ENCODE results near the gene RRP8.

DNA sequence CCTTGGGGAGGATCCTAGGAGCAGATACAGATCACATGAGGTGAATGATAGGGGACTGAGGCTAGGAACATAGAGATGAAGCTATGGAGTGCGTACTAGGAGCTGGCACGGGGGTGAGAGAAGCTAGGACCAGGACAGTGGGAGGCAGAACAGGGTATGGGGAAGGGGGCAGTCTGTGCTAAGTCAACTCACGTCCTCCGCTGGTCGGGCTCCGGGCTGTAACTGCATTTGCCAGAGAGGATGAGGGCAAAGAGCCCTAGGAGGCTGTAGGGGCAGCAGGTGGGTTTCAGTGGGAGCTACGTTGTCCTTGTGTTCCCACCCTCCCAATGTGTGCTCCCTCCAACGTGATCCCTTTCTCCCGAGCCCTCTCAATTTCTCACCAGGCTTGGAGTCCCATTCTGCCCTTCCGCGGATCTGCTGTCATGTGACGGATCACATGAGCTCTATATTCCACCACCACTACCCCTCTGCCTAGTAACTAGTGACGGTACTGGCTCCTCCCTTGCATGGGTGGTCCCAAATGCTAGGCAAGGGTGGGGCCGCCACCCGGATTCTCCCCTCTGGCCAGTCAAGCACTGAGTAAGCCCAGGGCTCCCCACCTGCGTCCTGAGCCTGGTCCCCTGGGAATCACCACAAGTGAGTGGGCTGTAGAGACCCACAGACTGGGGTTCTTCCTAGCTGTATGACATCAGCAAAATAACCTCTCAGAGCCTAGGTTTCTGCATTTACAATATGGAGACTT lies 15.8 kb upstream of the RRP8 start, which contains the start of gene TPP1:
- TF ChIP-seq, protein P1, sequence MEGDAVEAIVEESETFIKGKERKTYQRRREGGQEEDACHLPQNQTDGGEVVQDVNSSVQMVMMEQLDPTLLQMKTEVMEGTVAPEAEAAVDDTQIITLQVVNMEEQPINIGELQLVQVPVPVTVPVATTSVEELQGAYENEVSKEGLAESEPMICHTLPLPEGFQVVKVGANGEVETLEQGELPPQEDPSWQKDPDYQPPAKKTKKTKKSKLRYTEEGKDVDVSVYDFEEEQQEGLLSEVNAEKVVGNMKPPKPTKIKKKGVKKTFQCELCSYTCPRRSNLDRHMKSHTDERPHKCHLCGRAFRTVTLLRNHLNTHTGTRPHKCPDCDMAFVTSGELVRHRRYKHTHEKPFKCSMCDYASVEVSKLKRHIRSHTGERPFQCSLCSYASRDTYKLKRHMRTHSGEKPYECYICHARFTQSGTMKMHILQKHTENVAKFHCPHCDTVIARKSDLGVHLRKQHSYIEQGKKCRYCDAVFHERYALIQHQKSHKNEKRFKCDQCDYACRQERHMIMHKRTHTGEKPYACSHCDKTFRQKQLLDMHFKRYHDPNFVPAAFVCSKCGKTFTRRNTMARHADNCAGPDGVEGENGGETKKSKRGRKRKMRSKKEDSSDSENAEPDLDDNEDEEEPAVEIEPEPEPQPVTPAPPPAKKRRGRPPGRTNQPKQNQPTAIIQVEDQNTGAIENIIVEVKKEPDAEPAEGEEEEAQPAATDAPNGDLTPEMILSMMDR (conservative IDR thresholded peaks at IDR 0.05) = no peak
- TF ChIP-seq EZH2 (IDR thresholded peaks at IDR 0.05; ENCODE audit: low read depth) = no peak
